Measurements from ENCODE around the gene TBC1D5. TPM values are rescaled to one million over a fixed set of nuclear protein-coding genes. Genes with fewer than 3 reads are reported as not detected.

Gene TBC1D5
- total and polyA plus RNA-seq, 2 of the 8 experiments (the other 6 are each of a cell fraction or from before 2014, with no cell fraction given) = 11.0 to 22.9 TPM

DNA sequence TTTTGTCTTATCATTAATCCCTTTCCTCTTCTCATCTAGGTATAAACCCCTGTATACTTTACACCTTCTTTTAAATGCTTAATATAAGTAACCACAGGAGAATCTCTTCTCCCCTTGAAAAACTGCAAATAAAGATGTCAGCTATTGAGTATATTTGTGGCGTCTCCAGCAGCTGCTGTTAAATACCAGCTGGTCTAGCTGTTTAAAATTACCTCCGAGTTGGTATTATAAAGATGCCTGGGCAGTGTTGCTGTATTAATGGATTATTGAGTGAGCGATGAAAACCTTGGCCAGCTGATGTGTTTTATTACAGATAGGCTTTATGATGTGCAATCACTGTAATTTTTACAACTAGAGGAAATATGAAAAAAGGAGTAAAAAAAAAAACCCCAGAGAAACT lies 388.1 kb downstream of the TBC1D5 start (continued):
- TF ChIP-seq, protein P1, sequence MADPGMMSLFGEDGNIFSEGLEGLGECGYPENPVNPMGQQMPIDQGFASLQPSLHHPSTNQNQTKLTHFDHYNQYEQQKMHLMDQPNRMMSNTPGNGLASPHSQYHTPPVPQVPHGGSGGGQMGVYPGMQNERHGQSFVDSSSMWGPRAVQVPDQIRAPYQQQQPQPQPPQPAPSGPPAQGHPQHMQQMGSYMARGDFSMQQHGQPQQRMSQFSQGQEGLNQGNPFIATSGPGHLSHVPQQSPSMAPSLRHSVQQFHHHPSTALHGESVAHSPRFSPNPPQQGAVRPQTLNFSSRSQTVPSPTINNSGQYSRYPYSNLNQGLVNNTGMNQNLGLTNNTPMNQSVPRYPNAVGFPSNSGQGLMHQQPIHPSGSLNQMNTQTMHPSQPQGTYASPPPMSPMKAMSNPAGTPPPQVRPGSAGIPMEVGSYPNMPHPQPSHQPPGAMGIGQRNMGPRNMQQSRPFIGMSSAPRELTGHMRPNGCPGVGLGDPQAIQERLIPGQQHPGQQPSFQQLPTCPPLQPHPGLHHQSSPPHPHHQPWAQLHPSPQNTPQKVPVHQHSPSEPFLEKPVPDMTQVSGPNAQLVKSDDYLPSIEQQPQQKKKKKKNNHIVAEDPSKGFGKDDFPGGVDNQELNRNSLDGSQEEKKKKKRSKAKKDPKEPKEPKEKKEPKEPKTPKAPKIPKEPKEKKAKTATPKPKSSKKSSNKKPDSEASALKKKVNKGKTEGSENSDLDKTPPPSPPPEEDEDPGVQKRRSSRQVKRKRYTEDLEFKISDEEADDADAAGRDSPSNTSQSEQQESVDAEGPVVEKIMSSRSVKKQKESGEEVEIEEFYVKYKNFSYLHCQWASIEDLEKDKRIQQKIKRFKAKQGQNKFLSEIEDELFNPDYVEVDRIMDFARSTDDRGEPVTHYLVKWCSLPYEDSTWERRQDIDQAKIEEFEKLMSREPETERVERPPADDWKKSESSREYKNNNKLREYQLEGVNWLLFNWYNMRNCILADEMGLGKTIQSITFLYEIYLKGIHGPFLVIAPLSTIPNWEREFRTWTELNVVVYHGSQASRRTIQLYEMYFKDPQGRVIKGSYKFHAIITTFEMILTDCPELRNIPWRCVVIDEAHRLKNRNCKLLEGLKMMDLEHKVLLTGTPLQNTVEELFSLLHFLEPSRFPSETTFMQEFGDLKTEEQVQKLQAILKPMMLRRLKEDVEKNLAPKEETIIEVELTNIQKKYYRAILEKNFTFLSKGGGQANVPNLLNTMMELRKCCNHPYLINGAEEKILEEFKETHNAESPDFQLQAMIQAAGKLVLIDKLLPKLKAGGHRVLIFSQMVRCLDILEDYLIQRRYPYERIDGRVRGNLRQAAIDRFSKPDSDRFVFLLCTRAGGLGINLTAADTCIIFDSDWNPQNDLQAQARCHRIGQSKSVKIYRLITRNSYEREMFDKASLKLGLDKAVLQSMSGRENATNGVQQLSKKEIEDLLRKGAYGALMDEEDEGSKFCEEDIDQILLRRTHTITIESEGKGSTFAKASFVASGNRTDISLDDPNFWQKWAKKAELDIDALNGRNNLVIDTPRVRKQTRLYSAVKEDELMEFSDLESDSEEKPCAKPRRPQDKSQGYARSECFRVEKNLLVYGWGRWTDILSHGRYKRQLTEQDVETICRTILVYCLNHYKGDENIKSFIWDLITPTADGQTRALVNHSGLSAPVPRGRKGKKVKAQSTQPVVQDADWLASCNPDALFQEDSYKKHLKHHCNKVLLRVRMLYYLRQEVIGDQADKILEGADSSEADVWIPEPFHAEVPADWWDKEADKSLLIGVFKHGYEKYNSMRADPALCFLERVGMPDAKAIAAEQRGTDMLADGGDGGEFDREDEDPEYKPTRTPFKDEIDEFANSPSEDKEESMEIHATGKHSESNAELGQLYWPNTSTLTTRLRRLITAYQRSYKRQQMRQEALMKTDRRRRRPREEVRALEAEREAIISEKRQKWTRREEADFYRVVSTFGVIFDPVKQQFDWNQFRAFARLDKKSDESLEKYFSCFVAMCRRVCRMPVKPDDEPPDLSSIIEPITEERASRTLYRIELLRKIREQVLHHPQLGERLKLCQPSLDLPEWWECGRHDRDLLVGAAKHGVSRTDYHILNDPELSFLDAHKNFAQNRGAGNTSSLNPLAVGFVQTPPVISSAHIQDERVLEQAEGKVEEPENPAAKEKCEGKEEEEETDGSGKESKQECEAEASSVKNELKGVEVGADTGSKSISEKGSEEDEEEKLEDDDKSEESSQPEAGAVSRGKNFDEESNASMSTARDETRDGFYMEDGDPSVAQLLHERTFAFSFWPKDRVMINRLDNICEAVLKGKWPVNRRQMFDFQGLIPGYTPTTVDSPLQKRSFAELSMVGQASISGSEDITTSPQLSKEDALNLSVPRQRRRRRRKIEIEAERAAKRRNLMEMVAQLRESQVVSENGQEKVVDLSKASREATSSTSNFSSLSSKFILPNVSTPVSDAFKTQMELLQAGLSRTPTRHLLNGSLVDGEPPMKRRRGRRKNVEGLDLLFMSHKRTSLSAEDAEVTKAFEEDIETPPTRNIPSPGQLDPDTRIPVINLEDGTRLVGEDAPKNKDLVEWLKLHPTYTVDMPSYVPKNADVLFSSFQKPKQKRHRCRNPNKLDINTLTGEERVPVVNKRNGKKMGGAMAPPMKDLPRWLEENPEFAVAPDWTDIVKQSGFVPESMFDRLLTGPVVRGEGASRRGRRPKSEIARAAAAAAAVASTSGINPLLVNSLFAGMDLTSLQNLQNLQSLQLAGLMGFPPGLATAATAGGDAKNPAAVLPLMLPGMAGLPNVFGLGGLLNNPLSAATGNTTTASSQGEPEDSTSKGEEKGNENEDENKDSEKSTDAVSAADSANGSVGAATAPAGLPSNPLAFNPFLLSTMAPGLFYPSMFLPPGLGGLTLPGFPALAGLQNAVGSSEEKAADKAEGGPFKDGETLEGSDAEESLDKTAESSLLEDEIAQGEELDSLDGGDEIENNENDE (IDR thresholded peaks at IDR 0.05; ENCODE audit: insufficient replicate concordance, low read length) = no peak
- TF ChIP-seq RFX5 (IDR thresholded peaks at IDR 0.05; ENCODE audit: borderline replicate concordance, low read depth, low read length) = no peak
- TF ChIP-seq SRF (IDR thresholded peaks at IDR 0.05; ENCODE audit: low read depth, low read length) = no peak
- TF ChIP-seq, protein P2, sequence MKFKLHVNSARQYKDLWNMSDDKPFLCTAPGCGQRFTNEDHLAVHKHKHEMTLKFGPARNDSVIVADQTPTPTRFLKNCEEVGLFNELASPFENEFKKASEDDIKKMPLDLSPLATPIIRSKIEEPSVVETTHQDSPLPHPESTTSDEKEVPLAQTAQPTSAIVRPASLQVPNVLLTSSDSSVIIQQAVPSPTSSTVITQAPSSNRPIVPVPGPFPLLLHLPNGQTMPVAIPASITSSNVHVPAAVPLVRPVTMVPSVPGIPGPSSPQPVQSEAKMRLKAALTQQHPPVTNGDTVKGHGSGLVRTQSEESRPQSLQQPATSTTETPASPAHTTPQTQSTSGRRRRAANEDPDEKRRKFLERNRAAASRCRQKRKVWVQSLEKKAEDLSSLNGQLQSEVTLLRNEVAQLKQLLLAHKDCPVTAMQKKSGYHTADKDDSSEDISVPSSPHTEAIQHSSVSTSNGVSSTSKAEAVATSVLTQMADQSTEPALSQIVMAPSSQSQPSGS (IDR thresholded peaks at IDR 0.05; ENCODE audit: low read length) = no peak
- no peak for TF ChIP-seq CBX5 (IDR thresholded peaks at IDR 0.05; ENCODE audit: low read depth, low read length)
- TF ChIP-seq KDM5A (IDR thresholded peaks at IDR 0.05; ENCODE audit: low read length) = no peak
- no peak for TF ChIP-seq HDAC6 (IDR thresholded peaks at IDR 0.05; ENCODE audit: low read depth, low read length)
- no peak for TF ChIP-seq ASH2L (IDR thresholded peaks at IDR 0.05; ENCODE audit: low read length)
- TF ChIP-seq HDAC2 (IDR thresholded peaks at IDR 0.05; ENCODE audit: borderline replicate concordance in 1 of 2, low read depth in 2 of 2, low read length in 2 of 2) = no peak
